ENCODE measurements around the gene SLC2A5. TPM values are rescaled to one million over a fixed set of nuclear protein-coding genes. Genes with fewer than 3 reads are reported as not detected.

SLC2A5 gene
- total and polyA plus RNA-seq, 9 of the 15 experiments (the other 6 are each of a cell fraction or from before 2014, with no cell fraction given): 0.08 TPM; not detected in 8

- TF ChIP-seq E2F6 (IDR thresholded peaks at IDR 0.05; ENCODE audit: borderline replicate concordance in 1 of 2, extremely low read depth in 1 of 2, insufficient read depth in 1 of 2, insufficient read length in 1 of 2, low read depth in 1 of 2, low read length in 1 of 2, poor library complexity in 1 of 2, severe bottlenecking in 1 of 2): peak; percentile 80 to 94
- TF ChIP-seq PML (IDR thresholded peaks at IDR 0.05; ENCODE audit: low read length): no peak
- no peak for TF ChIP-seq RBBP5 (IDR thresholded peaks at IDR 0.05; ENCODE audit: borderline replicate concordance, insufficient read depth, low read length, poor library complexity, severe bottlenecking)
- TF ChIP-seq ZNF197 (CRISPR knock-in tag; IDR thresholded peaks at IDR 0.05; ENCODE audit: low read depth): no peak
- peak; percentile 28; the same call in 1 of the 2 replicates for TF ChIP-seq GMEB1 (CRISPR knock-in tag; IDR thresholded peaks at IDR 0.05)
- TF ChIP-seq TRIM25 (IDR thresholded peaks at IDR 0.05; ENCODE audit: borderline replicate concordance): no peak
- TF ChIP-seq NFIX (CRISPR knock-in tag; IDR thresholded peaks at IDR 0.05; ENCODE audit: low read depth): no peak
- no peak for TF ChIP-seq KAT7 (CRISPR knock-in tag; IDR thresholded peaks at IDR 0.05; ENCODE audit: borderline replicate concordance)
- TF ChIP-seq PATZ1 (CRISPR knock-in tag; IDR thresholded peaks at IDR 0.05; ENCODE audit: borderline replicate concordance): no peak
- TF ChIP-seq GATA2 (CRISPR knock-in tag; IDR thresholded peaks at IDR 0.05): no peak
- TF ChIP-seq STAT5B (CRISPR knock-in tag; IDR thresholded peaks at IDR 0.05): no peak
- TF ChIP-seq TAL1 (IDR thresholded peaks at IDR 0.05): no peak
- no peak for TF ChIP-seq ZNF699 (CRISPR knock-in tag; IDR thresholded peaks at IDR 0.05; ENCODE audit: insufficient replicate concordance)
- no peak for TF ChIP-seq MAX (CRISPR knock-in tag; IDR thresholded peaks at IDR 0.05)
- no peak for TF ChIP-seq HES1 (IDR thresholded peaks at IDR 0.05; ENCODE audit: low read depth)
- no peak for TF ChIP-seq STAT5A (IDR thresholded peaks at IDR 0.05; ENCODE audit: borderline replicate concordance, low read length)
- no peak for TF ChIP-seq KLF13 (tag; IDR thresholded peaks at IDR 0.05; ENCODE audit: borderline replicate concordance, low read depth)
- no peak for TF ChIP-seq RAD21 (CRISPR knock-in tag; conservative IDR thresholded peaks at IDR 0.05 in 1 of 2, IDR thresholded peaks at IDR 0.05 in 1 of 2)
- TF ChIP-seq ZNF444 (CRISPR knock-in tag; IDR thresholded peaks at IDR 0.05): no peak
These were observed 2.3 kb upstream of the SLC2A5 start (continued) for GRCh38 chr1:9071554-9072235.
